CMK (cell line): ENCODE data around the gene NDUFAB1.
"Not testable (repeated sequence)": the region's sequence is repeated elsewhere in the genome, so short reads cannot be mapped to it uniquely, and the experiment has no call there.

Experiments
- DNase-seq: peaks from one replicate; pipeline ENCODE4 v3.0.0-alpha.2; 2010; ENCODE audit warnings: low read depth

NDUFAB1 gene

DNA sequence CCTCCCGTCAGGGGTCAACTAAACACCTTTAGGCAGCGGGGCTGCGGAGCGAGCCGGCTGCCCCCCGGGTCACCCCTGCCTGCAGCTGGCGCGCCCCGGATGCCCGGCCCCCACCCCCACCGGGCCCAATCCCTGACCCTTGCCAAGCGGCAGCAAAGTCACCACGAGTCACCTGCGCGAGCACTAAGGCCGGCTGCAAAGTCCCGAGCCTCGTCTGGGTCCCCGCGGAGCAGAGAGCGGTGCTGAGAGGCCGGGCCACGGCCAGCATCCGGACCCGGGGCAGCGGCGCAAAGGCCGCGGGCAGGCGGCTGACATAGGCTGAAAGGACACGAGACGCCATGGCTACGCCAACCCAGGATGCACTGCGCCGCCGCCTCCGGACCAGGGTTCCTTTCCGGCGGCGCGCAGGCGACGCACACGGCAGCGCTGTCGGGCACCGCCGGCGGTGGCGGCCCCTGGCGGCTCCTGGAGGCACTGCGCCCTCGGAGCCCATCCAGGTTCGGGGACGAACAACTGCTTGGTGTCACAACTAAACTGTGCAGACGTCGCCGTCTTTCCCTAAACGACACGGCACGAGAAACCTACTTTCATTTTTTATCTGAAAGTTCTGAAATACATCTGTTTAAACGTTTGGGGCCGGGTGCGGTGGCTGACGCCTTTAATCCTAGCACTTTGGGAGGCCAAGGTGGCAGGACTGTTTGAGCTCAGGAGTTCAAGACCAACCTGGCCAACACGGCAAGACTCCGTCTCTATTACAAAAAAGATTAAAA lies at the start of gene NDUFAB1:
Gene NDUFAB1 (minus strand): TSS at position 366 of the 770 bp plus-strand sequence. CDS start 26 bp downstream, at position 340.
- peak; percentile 63 for DNase-seq

DNA sequence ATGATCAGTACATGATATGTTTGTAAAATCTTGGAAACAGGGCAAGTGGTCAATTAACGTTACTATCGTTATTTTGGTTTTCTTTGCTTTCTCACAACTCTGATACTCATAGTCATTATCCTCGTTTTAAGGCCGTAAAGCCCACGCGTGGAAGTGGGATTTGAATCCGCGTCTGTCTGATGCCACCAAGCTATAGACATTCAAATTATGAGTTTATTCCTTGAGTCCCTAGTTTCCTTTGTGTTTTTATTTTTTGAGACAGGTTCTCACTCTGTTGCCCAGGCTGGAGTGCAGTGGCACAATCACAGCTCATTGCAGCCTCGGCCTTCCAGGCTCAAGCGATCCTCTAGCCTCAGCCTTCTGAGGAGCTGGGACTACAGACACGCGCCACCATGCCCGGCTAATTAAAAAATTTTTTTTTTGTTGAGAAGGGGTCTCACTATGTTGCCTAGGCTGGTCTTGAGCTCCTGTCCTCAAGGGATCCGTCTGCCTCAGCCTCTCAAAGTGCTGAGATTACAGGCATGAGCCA lies 46.2 kb upstream of the NDUFAB1 start:
- DNase-seq, result no peak

DNA sequence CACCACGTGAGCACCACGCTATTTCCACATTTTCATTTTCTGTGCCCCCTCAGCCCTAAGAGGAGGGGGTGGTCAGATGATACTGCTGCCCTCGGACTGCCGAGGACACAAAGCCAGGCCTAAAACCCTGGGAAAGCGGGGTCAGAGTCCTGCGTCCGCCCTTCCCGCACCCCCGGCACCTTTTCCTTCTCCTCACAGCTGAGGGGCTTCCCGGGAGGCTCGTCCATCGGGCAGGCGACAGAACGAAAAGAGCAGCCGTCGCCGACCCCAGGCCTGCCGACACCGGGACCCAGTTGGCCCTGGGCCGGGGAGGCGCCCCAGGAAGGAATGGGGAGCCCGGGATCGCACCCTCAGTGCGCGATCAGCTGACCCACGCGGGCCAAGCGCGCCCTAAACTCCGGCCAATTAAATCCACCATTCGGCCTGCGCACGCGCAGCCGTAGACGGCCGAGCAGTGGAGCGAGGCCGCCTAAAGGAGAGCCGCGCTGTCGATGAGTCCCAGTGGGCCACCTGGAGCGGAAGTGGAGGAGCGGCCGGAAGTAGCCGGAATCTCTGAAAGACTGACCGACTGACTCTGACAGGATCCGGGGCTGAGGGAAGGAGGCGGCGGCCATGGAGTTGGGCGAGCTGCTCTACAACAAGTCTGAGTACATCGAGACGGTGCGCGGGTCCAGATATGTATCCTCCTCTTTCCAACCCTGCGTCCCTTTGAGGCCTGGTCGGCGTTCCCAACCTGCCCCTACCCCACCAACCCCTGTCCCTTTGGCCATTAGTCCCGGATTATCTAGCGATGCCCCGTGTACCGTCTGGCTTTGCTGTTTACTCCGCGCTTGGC lies 45.0 kb upstream of the NDUFAB1 start, which contains the start of the genes DCTN5 and PALB2:
Gene DCTN5 (plus strand): TSS at position 536 of the 835 bp plus-strand sequence. CDS start 77 bp downstream, at position 613.
Gene PALB2 (minus strand): TSS at position 380 of the 835 bp plus-strand sequence. CDS start 153 bp downstream, at position 227.
- DNase-seq, result peak; percentile 81

DNA sequence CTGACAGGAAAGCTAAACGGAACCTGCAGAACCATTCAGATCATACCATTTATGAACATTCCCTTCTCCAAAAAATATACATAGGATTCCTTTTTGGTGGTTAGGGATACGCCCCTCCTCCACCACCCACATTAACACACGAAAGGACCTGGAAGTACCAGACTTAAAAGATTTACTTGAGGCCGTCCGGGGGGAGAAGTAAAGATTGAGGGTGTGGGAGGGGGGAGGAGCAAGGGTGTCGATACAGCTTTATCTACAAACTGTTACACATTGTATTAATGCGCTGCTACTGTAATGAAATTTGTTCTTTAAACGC lies 44.5 kb upstream of the NDUFAB1 start:
- peak; percentile 15 for DNase-seq

DNA sequence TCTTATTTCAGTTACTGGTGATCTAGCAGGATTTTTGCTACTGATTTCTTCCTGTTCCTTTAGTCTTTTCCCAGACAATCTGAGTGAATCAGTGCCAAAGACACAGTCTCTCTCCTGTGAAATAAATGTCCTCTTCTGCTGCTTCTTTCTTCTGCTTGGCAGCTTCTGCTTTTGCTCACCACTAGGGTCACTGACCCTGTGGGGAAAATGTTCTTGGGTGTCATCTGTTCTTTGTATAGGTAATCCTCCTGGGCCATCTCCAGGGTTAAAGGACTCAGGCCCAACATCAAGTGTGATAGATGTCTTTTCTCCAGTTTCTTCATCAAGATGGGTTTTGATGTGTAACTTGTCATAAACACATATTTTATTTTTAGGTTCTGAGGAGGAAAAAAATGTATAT lies 39.8 kb upstream of the NDUFAB1 start:
- DNase-seq, result no peak

DNA sequence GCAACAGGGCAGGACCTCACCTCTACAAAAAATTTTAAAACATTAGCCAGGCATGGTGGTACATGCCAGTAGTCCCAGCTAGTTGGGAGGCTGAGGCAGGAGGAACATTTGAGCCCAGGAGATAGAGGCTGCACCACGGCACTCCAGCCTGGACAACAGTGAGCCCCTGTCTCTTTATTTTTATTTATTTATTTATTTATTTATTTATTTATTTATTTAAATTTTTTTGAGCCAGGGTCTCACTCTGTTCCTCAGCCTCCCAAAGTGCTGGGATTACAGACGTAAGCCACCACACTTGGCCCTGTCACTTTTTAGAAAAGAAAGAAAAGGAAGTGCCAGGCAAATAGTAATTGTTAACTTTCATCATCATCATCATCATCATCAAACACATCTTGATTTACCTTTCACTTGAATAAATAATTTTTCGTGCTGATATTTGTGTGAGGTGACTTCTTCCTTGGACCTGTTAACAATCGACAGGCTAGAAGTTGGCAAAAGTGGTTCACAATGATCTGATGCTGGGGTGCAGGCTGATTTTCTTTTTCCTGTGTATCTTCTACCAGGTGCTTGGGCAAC lies 38.4 kb upstream of the NDUFAB1 start:
- DNase-seq, result no peak

DNA sequence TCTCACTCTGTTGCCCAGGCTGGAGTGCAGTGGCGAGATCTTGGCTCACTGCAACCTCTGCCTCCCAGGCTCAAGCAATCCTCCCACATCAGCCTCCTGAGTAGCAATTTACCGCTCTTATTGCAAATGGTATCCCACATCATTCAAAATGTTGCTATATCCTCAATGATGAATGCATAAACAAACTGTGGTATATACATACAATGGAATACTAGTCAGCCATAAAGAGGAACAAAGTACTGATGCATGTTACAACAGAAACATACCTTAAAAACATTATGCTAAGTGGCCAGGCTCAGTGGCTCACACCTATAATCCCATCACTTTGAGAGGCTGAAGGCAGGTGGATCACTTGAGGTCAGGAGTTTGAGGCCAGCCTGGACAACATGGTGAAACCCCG lies 35.8 kb upstream of the NDUFAB1 start:
- not testable (repeated sequence) for DNase-seq

DNA sequence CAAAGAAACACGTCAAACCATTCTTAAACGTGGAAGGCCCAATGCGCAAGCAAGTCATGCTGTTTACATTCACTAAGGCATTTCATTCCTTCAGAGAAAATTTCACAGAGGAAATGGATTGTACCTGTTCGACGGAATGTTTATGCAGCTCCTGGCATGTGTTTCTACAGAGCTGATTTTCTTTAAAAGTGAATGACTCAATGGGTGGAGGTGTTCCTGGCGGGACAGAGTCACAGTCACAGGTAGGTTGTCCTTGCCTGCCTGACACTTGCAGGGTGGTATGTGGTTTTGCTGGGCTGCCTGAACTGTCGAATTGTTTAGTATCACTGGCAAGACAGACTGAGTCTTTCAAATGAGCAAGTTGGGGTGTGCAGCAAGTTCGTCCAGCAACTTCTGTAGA lies 33.4 kb upstream of the NDUFAB1 start:
- DNase-seq, result no peak

DNA sequence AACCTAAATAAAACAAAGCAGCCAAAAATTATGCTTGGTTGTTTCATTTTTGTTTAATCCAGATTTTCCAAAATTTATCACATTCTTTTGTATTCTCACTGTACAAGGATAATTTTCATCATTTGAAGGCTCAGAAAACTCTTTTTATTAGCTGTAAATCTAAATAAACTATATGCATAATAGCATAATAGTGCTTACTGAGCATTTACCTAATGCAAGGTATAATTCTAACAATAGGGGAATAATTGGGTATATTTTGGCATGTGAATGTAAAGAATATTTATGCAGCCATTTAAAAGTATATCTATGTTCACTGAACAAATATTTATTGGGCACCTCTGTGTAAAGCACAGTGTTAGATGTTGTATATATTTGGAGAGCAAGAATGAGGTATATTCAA lies 28.0 kb upstream of the NDUFAB1 start:
- DNase-seq, result no peak

DNA sequence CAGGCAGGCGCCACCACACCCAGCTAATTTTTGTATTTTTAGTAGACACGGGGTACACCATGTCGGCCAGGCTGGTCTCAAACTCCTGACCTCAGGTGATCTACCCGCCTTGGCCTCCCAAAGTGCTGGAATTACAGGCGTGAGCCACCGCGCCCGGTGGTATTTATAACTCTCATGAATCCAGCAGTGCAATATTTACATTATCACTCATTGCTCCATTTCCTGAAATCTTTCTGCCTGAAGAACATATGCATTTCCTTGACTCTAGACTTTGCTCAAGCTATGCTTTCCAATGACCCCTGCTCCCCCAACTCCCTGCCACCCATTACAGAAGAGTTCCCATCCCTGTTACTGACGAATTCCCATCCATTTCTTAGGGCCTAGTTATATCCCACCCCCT lies 19.7 kb upstream of the NDUFAB1 start:
- no peak for DNase-seq

DNA sequence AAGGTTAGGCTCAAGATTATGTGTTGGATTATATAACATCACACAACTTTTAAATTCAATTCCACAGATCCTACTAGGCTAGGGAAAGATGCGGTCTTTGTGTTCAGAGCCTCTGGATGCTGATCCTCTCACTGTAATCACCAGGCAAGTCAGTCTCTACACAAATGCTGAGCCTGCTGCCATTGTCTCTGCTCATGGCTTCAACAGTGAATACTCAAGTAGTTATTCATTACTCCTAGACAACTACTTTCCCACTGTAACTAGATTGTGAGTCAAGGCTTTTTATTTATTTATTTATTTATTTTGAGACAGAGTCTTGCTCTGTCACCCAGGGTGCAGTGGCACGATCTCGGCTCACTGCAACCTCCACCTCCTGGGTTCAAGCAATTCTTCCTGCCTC lies 15.8 kb upstream of the NDUFAB1 start:
- DNase-seq, result no peak

DNA sequence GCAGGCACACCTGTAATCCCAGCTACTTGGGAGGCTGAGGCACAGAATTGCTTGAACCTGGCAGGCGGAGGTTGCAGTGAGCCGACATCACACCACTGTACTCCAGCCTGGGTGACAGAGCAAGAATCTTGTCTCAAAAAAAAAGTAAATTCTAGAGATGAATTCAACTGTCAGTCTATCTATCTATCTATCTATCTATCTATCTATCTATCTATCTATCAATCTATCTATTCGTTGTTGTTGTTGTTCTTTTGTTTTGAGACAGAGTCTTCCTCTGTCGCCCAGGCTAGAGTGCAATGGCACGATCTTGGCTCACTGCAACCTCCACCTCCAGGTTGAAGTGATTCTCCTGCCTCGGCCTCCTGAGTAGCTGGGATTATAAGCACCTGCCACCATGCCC lies 14.8 kb upstream of the NDUFAB1 start:
- not testable (repeated sequence) for DNase-seq

DNA sequence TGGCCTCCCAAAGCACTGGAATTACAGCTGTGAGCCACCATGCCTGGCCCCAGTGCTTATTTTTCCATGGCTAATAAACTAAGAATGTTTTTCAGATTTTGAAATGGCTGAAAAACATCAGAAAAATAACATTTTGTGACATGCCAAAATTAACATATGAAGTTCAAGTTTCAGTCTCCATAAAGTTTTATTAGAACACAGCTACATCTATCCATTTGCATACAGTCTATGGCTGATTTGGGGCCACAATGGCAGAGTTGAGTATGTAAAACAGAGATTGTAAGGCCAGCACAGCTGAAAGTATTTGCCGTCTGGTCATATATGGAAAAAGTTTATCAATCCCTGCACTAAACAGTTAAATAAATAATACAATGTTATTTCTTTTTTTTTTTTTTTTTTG lies 13.8 kb upstream of the NDUFAB1 start:
- DNase-seq, result no peak

DNA sequence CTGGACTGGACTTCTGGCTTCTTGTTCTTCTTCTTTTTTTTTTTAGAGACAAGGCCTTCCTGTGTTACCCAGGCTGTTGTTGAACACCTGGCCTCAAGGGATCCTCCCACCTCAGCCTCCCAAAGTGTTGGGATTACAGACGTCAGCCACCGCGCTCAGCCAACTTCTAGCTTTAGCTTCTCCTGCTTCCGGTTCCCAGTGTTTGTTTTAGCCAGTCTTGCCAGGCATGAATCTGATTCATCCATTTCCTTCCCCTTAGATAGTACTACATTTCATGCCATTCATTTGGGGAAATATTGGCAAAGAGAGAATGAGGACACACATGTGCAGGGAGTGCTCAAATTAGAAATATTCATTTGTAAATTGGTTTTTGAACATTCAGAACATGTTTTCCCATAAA lies 12.1 kb upstream of the NDUFAB1 start:
- no peak for DNase-seq

DNA sequence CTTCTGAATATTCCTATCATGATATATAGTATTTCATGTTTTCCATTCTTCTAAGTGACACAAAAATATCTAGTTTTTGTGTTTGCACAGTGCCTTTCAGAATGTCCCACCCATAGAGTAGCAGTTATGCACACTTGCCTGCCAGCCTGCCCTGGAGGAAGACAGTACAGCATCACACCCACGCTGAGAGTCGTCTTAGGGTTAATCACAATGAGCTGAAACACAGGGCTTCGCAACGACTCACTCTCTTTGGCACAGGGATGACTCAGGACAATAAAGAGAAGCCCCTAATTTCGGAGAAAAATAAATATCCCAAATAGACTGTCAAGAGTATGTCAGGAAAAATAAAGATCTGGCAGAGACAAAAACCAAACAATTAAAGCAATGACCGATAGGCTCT lies 11.6 kb upstream of the NDUFAB1 start:
- DNase-seq, result no peak

DNA sequence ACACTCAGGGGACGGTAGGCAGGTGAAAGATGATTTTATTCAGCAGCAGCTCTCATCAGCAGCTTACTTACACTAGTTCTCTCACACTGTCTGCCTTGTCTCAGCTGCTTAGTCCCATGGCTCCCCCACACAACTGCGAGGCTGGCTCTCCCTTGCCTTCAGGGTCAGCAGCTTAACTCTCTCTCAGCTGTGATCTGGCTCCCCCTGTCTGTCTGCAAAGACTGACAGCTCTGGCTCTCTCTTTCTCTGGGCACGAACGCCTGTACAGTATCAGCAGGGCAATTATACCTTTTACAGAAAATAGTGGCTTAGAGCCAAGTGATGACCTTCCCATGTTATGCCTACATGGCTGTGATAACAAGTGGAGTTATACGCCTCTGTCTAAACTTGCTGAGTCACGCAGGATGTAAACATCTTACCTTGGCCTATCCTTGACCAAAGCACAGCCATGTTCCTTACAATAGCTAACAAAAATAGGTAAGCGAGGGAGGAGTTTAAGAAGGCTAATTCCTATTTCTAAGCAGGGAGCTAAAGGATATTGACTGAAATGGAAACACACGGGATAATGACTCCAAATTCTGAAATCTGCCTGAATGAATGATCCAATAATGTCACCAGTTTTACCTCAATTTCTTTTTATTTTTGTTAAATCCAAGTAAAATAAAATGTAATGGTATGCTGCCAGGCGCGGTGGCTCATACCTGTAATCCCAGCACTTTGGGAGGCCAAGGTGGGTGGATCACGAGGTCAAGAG lies 1.1 kb upstream of the NDUFAB1 start:
- peak; percentile 26 for DNase-seq

DNA sequence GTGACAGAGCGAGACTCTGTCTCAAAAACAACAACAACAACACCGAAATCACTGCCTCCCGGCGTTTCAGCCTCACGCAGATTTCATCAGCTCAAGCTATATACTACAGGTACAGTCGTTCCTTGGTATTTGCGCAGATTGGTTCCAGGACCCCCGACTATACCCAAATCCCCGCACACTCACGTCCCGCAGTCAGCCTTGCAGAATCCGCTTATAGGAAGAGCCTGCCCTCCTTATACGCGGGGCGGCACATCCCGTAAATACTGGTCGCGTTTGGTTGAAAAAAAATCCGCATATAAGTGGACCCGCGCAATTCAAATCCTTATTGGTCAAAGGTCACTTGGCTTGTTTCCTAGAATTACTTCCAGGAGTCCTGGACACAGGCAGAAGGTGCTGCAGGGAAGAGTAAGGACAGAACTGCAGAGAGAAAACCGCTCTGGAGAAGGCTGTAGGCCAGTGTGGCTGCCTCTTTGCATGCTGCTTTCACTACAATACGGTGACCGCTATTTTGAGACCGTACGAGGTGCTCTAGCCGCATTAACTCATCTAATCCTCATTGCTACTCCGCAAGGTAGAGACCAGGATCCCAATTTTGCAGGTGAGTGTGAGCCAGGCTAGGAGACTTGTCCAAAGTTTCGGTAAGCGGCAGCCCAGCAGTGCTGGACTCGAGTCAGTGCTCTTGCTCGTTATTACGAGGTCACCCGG lies 718 bp downstream of the NDUFAB1 start:
- no peak for DNase-seq

DNA sequence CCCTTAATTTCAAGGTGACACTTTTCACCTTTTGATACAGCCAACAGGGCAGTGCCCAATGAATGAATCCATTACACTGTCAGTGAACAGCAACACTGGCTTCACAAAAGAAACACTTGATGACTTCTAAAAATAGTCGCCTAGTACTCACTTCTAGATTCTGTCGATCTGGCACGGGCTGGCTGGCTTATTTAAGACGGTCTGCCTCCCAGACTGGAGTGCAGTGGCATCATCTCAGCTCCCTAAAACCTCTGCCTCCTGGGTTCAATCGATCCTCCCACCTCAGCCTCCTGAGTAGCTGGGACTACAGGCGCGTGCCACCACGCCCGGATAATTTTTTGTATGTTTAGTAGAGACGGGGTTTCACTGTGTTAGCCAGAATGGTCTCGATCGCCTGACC lies 1.9 kb downstream of the NDUFAB1 start:
- no peak for DNase-seq

DNA sequence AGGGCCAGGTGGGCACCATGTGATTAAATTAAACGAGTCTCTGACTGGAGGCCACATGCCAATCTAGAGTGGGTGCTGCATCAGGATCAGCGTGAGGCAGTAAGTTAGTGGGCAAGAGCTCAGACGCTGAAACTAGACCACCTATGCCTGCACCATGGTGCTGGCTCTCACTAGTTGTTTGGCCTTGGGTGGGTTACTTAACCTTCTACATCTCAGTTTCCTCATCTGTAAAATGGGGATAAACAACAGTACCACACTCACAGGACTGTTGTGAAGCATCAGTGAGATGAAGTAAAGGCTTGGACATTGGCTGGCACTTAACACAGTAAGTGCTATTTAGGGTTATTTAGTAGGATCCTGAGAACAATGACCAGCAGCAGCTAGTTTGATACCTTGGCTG lies 5.9 kb downstream of the NDUFAB1 start:
- DNase-seq, result no peak

DNA sequence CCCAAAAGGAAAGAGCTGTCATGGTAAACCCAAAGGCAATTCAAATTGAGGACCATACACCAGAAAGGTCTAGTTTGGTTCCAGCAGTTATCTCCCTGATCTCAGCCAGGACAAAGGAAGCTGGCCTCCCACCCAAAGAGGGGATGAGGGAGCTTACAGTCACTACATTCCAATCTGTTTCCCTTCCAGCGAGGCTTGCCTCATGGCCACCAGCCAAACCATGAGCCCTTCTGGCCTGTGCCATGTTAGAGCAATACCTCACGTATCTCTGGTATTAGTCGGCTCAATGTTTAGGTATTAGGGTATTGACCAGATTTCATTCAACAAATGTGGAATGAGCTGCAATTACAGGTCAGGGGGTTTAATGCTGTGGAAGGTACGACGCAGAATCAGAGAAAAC lies 8.4 kb downstream of the NDUFAB1 start:
- no peak for DNase-seq
